ENCODE measurements around the gene DCDC2C.

DNA sequence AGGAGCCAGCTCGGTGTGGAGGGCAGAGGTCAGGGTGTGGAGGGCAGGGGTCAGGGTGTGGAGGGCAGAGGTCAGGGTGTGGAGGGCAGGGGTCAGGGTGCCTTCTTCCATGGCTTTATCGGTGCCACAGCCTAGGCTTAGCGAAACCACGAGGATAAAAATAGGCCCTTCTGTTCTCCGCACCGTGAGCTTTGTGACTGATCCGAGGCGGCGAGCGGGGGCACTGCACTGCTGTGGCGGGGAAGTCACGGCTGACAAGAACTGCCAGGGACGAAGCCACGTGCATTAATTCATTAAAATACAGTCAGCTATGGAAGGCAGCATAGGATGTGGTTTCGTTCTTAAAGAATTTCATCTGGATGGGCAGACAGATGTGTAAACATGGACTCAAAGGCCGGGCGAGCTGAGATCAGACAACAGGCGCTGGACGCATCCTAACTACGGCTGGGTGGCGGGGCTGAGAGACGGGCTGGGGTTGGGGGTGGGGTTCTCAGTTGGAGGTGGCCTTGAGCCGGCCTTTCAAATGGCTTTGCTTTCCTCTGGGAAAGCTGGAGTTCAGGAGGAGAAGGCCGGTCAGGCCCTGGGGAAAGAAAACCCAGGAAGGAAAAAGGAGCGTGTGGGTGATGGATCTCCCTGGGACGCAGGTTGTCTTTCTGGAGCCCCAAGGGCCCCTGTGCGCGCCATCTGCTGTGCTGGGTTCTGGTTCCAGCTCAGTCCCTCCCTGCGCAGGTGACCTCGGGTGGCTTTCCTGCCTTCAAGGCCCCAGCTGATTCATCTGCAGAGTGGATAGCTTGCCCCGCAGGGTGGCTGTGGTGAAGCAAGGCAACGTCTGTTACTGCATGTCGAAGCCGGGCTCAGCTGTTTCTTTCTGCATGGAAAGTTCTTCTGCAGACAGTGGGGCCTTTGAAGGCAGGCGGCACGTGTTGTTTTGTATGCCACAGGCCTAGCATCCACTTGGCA, 46.3 kb upstream of the DCDC2C start:
- TF ChIP-seq EZH2 (IDR thresholded peaks at IDR 0.05) (no peak), CTCF (IDR thresholded peaks at IDR 0.05) (no peak), EZH2phosphoT487 (IDR thresholded peaks at IDR 0.05) (no peak)

Measured in neural progenitor cell (in vitro differentiated cells).